BLaER1 (cell line): Measurements from ENCODE around the gene GULP1.

Experiments
- H3K27ac ChIP-seq: shearing (Covaris generic); formaldehyde crosslinking; 2 replicates; pipeline ENCODE4 v1.8.1; 2022
- H3K27me3 ChIP-seq: shearing (Covaris generic); formaldehyde crosslinking; 2 replicates; pipeline ENCODE4 v1.8.1; 2022
- H3K36me3 ChIP-seq: shearing (Covaris generic); formaldehyde crosslinking; 2 replicates; pipeline ENCODE4 v1.8.1; 2022
- H3K4me1 ChIP-seq: shearing (Covaris generic); formaldehyde crosslinking; 2 replicates; pipeline ENCODE4 v1.8.1; 2022
- H3K4me2 ChIP-seq: shearing (Covaris generic); formaldehyde crosslinking; 2 replicates; pipeline ENCODE4 v1.8.1; 2022
- H3K4me3 ChIP-seq: shearing (Covaris generic); formaldehyde crosslinking; 2 replicates; pipeline ENCODE4 v1.8.1; 2022
- H3K9ac ChIP-seq: shearing (Covaris generic); formaldehyde crosslinking; 2 replicates; pipeline ENCODE4 v1.8.1; 2022
- H3K9me3 ChIP-seq: shearing (Covaris generic); formaldehyde crosslinking; 2 replicates; pipeline ENCODE4 v1.8.1; 2022
- H4K20me1 ChIP-seq: shearing (Covaris generic); formaldehyde crosslinking; 2 replicates; pipeline ENCODE4 v1.8.1; 2022
- Cebpa-rat ChIP-seq: shearing (Covaris generic); IDR thresholded peaks from 2 replicates; pipeline ENCODE4 v1.8.1; 2022

GULP1 gene

DNA sequence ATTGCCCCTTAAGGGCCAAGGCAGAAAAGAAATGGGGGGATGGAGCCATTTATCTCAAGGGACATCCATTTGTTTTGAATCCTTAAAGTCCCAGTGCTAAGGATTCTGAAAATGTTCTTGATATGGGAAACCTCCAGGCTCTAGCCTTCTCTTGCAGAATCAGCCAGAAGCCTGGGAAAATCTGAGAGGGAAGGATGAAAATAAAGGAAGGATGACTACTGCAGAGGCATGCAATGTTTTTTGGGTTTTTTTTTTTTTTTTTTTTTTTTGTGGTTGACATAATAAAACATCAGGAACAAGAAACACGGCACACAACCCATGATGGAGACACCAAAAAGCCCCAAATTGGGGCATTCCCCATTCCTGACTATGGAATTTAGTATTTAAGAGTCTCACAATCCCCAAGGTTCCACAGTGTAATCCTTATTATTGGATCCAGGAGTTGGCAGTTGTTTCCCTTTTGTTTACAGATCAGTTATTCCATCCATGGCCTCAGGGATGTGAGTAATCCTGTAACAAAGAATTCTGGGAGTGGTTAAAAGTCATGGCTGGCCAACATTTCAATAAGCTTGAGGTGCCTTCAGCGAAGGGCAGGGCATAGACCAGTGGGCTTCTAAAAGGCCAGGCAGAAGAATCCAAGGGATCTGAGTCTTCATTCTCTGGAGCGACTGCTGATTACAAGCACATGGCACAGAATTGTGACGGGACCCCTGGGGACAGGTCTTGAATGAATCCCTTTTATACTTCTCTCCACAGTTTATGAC, 337.5 kb downstream of the GULP1 start:
- no peak overlapping the region for H3K4me2 ChIP-seq
- no peaks in the 10 kb centered on the region for H3K4me1 ChIP-seq
- H3K9me3 ChIP-seq, result no peaks in the 10 kb centered on the region
- TF ChIP-seq Cebpa-rat, result no peak
- H4K20me1 ChIP-seq, result no peaks in the 10 kb centered on the region
- H3K9ac ChIP-seq, result no peak overlapping the region
- no peaks in the 10 kb centered on the region for H3K27me3 ChIP-seq
- no peaks in the 10 kb centered on the region for H3K36me3 ChIP-seq
- no peak overlapping the region for H3K27ac ChIP-seq
- no peak overlapping the region for H3K4me3 ChIP-seq

DNA sequence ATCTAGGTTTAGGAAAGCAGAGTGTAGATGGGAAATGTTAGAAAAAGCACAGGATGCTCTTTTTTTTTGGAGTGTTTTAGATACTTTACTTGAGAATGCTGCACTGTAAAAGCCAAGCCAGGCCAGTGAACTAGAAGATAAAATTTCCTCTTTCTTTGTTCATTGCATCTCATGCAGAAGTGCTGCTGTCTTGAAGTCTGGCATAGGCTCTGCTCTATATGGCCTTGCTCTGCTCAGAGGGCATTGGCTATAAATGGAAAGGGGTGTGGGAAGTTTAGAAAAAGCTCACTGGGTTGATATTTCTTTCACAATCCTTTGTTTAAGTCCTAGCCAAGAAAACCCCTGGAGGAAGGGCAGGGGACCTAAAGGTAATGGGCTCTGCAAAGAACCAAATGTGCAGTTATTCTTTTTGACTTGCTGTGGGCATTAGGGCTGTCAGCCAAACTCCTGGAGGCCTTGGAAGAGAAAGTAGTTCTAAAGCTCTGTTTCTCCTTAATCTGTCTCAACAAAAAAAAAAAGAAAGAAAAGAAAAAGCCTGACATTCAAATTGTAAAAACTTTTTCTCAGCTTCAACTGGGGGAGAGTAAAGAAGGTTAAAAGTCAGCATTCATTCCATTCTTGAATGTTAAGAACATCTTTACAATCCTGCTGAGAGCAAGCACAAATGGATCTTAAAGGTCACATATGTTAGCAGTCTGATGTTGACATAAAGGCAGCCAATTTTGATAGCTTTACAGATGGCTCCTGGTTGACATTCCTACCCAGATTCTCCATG, 338.3 kb downstream of the GULP1 start:
- no peaks in the 10 kb centered on the region for H3K9me3 ChIP-seq
- no peak overlapping the region for H3K4me2 ChIP-seq
- H3K4me1 ChIP-seq, result no peaks in the 10 kb centered on the region
- H3K9ac ChIP-seq, result no peak overlapping the region
- H3K27me3 ChIP-seq, result no peaks in the 10 kb centered on the region
- no peak overlapping the region for H3K27ac ChIP-seq
- H3K4me3 ChIP-seq, result no peak overlapping the region
- no peaks in the 10 kb centered on the region for H3K36me3 ChIP-seq
- no peak for TF ChIP-seq Cebpa-rat
- no peaks in the 10 kb centered on the region for H4K20me1 ChIP-seq

DNA sequence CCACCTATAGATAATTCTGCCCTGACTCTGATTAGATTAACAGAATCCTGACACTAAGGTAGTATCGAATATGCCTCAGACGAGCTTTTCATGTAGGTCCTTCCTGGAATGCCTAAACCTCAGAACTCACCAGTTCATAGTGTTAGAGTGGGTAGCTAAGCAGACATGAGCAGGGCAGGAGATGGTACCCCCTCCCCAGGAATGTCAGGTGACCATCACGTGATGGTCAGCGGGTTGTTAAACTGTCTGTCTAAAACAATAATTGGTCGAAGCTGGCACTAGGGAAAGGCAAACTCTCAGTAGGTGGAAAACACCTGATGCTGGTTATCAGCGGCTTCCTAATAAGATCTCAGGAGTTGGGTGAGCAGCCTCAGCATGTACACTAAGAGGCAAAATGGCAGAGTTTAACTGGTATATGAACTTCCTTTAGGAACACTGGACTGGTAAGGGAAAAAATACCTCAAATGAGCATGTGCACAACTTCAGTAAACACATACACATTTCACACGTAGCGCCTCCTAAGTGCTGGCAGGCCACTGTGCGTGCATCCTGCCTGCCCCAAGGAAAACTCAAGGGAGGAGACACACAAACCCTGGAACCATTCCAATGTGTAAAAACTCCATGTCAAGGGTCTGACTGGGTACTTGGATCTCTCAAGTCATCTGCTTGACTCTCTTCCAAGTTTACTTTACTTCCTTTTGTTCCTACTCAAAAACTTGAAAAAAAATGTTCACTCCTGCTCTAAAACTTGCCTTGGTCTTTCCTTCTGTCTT, 339.5 kb downstream of the GULP1 start:
- Histone ChIP-seq H3K36me3 (no peaks in the 10 kb centered on the region), H3K27me3 (no peaks in the 10 kb centered on the region), H4K20me1 (no peaks in the 10 kb centered on the region), H3K27ac (no peak overlapping the region), H3K4me1 (no peaks in the 10 kb centered on the region), H3K4me3 (no peak overlapping the region), H3K4me2 (no peak overlapping the region), H3K9me3 (no peaks in the 10 kb centered on the region), H3K9ac (no peak overlapping the region)
- TF ChIP-seq Cebpa-rat, result no peak

DNA sequence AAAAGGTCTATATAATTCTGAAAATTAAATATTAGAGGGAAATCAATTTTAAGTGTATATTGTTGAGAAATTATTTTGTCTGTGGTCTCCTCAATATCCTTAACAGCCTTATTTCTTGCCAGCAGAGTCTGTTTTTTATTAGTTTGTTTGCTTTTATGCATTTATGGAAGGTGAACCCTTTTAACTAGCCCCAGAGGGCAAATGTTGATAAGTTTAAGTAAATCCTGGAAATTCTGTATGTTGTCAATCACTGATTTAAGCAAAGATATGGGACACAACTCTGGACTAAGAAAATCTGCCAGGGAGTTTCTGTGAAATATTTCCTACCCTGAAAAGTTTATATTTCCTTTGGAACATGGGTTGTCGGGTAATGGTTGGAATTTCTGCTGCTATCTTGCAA, 343.0 kb downstream of the GULP1 start:
- no peak overlapping the region for H3K4me3 ChIP-seq
- TF ChIP-seq Cebpa-rat, result no peak
- no peak overlapping the region for H3K4me2 ChIP-seq
- no peaks in the 10 kb centered on the region for H4K20me1 ChIP-seq
- no peaks in the 10 kb centered on the region for H3K27me3 ChIP-seq
- H3K4me1 ChIP-seq, result no peaks in the 10 kb centered on the region
- no peaks in the 10 kb centered on the region for H3K36me3 ChIP-seq
- no peak overlapping the region for H3K9ac ChIP-seq
- no peak overlapping the region for H3K27ac ChIP-seq
- no peaks in the 10 kb centered on the region for H3K9me3 ChIP-seq
